ENCODE measurements around the gene SELP.

GRCh38 chr1:169546087-169546995 lies 83.6 kb downstream of the SELP start:
- peak; percentile 90 for TF ChIP-seq CTCF (conservative IDR thresholded peaks at IDR 0.05)
- TF ChIP-seq EZH2 (IDR thresholded peaks at IDR 0.05; ENCODE audit: low read depth), result no peak

All from PC-9 (cell line).